HL-60/S4 (cell line): ENCODE measurements around the gene ANKLE2.
"Not testable (repeated sequence)": the region's sequence is repeated elsewhere in the genome, so short reads cannot be mapped to it uniquely, and the experiment has no call there.

Experiments used
- in situ Hi-C: fragments of 300-500 bp; cut with MboI; formaldehyde crosslinking; loops from 2 replicates; pipeline ENCODE4 v1.14.3; 2022; ENCODE audit warnings: low sequenced_read_pairs

ANKLE2 gene

GRCh38 chr12:132777614-132778013 lies 16.0 kb upstream of the ANKLE2 start:
- in situ Hi-C loops: no loop called here

DNA sequence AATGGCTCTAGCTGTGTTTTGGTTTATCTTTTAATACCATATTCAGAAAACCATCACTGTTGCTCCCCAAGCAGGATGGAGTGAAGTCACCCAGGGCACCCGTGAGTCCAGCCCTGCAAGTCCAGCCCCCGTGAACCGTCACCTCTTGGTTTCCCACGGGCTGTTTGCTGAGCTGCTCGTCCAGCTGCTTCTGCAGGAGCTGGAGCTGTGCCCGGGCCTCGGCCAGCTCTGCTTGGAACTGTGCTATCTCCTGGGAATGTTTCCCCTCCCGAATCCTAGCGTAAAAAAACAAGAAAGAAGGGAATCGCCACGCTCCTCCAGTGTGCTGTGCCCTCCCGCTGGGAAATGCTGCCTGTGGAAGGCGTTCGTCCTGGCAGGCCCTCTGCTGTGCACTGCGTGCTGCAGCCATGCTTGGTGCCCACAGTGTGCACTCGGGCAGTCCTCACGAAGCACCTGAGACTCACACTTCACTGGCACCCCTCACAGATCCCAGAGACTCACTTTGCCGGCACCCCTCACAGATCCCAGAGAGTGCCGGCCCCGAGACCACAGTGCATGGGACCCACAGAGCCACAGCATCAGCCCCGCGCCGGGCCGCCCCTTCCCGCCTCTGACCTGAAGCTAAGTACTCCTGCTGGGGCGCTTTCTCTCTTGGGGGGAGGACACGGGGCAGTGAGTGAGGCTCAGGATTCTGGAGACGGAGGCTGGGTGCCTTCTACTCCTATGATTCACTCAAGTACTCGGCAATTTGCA lies 15.4 kb upstream of the ANKLE2 start:
- in situ Hi-C loops: no loop called here

GRCh38 chr12:132776230-132776625 lies 14.6 kb upstream of the ANKLE2 start:
- in situ Hi-C loops: not testable (repeated sequence)

GRCh38 chr12:132775502-132776229 lies 14.0 kb upstream of the ANKLE2 start:
- in situ Hi-C loops: no loop called here

- in situ Hi-C loops: no loop called here
Observed at GRCh38 chr12:132774646-132775275, 13.1 kb upstream of the ANKLE2 start.

GRCh38 chr12:132774159-132774558 lies 12.5 kb upstream of the ANKLE2 start:
- in situ Hi-C loops: no loop called here

- in situ Hi-C loops: no loop called here
Observed at GRCh38 chr12:132773077-132773955, 11.7 kb upstream of the ANKLE2 start.

GRCh38 chr12:132772606-132773005 lies 11.0 kb upstream of the ANKLE2 start:
- in situ Hi-C loops: no loop called here

- in situ Hi-C loops: no loop called here
Observed at GRCh38 chr12:132771126-132771838, 9.7 kb upstream of the ANKLE2 start.

DNA sequence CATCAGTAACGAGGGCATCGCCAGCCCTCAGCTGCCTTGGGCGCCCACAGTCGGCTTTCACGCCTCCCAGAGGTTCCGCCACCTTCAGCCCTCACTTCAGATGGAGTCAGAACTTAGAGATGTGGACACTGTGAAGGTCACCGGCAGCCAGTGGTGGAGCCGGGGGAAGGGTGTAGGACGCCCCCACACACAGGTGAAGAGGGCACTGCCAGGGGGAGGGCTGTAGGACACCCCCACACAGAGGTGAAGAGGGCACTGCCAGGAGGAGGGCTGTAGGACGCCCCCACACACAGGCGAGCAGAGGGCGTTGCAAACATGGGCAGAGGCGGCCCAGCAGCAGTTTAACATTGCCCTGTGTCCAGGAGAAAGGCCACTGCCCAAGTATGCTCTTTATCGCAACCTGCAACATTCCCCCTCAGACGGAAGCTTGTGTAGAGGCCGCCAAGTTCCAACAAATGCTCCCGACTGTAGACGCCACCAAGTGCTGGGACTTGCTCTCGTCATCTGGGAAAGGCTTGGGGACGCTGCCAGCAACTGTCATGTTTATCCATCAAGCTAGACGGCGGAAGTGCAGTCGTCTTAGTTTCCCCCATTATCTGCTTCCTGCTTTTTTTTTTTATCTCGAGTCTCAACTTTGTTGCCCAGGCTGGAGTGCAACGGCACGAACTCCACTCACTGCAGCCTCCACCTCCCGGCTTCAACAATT lies 4.9 kb upstream of the ANKLE2 start:
- in situ Hi-C loops: no loop called here

GRCh38 chr12:132765361-132765760 lies 3.7 kb upstream of the ANKLE2 start:
- in situ Hi-C loops: no loop called here

DNA sequence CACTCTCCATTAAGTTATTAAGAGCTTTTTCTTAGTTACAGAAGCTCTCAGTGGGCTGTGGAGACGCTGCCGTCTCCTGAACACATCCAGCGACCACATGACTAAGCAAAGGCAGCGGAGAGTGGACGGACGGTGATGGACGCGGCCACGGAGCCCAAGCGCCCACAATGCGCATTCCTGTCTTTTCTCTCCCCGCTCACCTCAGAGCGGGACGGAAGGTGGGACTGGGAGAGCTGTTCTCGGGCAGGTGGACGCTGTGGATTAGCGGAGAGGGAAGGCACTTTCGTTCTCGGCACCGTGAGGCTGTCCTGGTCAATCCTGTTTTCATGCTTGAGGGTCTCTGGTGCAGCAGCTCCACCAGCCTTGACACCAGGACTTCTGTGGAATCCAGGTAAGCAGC lies 2.6 kb upstream of the ANKLE2 start:
- in situ Hi-C loops: no loop called here

DNA sequence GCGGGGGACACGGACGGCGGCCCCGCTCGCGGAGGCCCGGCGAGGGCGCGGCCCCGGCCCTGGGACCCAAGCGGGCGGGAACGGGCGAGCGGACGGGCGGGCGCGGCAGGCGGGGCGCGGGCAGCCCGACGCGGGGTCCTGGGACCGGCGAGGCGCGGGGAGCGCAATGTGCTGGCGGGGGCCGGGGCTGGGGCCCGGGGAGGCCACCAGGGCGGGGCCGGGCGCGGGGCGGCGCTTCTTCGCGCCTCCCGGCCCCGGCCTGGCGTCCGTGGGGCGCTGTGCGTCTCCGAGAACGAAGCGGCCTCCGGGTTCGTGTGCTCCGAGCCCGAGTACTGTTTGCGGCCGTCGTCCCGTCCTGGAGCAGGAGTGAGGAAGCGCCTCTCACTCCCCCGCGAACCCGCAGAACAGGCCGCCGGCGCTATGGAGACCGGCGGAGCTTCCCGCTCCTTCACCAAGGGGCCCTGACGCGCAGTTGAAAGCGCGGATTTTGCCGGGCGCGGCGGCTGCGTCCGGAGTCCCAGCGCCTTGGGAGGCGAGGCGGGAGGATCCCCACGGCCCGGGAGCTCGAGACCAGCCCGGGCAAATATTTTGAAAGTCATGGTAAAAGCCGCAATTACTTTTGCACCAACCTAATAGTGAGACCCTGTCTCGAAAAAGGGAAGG lies 420 bp upstream of the ANKLE2 start:
- in situ Hi-C loops: no loop called here

- in situ Hi-C loops: no loop called here
Observed at GRCh38 chr12:132759359-132759758, 2.3 kb downstream of the ANKLE2 start.

- in situ Hi-C loops: not testable (repeated sequence)
Observed at GRCh38 chr12:132758825-132759224, 2.8 kb downstream of the ANKLE2 start.

DNA sequence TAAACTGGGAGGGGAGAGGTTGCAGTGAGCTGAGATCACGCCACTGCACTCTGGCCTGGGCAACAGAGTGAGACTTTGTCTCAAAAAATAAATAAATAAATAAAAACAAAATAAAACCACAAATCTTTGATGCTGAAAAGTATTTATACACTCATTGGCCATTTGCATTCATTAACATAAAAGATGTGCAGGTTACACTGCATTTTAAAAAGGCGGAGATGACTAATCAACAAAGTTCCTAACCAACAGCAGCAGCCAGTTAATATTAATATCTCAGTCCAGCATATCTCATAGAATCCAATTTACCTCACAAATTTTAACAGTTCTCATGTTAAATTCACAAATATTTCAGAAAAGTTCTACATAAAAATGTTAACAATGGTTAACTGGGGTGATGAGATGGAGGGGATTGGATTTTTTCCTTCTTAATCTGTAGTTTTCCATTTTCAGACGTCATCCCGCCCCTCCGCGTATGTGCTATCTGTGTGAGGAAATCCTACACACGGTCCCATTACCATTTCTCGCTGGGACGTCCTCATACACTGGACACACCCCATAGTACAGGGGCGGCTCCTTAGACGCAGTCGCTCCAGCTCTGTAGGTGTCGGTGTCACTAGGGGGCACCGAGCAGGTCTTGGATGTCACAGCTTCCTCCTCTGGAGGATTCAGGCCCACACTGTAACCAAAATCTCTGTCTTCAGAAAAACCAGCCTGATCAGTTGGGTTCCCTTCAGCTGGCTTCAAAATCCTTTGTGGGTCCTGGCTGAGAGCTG lies 7.3 kb downstream of the ANKLE2 start:
- in situ Hi-C loops: no loop called here

- in situ Hi-C loops: not testable (repeated sequence)
Observed at GRCh38 chr12:132753670-132754069, 8.0 kb downstream of the ANKLE2 start.

DNA sequence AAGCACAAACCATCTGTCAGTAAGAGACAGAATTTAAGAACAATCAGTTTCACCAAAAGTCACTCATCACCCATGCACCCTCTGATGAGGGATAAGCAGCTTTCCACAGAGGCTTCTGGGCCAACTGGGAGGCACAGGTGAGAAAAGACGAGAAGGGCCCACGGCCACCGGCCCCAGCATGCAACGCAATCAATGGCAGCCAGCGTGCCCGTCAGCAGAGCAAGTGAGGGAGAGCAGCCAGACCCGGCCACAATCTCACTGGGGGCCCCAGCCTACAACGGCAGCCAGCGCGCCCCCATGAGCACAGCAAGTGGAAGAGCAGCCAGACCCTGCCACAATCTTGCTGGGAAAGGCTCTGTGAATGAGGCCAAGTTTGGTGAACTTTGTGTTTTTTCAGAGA lies 13.3 kb downstream of the ANKLE2 start:
- in situ Hi-C loops: no loop called here
